Testis (tissue), 2 donors: ENCODE data around the gene TULP4.

Experiments
- POLR2A ChIP-seq: fragments of 450-650 bp; IDR thresholded peaks from one replicate; pipeline ENCODE4 v1.6.1; 2017; ENCODE audit warnings: antibody characterized with exemption, mild to moderate bottlenecking, moderate library complexity
- TF ChIP-seq, protein P1 (sequence below), 3 experiments: fragments of 450-650 bp in 2 of 3; fragments of 200-600 bp in 1 of 3; sonication (generic) in 1 of 3; IDR thresholded peaks; one replicate each; pipeline ENCODE4 v1.5.1; 2016 to 2019; ENCODE audit warnings: antibody characterized with exemption in 3 of 3, mild to moderate bottlenecking in 2 of 3, moderate library complexity in 1 of 3

DNA sequence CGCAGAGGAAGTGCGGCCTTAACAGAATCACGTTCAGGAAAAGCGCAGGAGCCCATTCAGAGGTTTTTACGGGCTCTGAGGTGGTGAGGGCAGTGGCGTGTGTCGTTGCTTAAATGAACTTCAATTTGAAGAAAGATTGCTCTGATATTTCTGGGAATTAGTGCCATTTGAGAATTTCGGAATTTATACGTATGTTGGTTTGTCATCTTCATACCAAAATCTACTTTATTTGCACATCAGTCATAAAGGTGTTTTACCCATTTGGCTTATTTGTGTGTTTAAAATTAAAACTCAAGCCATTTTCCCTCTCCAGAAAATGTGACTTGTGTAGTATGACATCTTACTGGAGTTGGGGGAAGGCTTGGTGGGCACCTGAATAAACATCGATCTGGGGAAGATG lies 48.1 kb upstream of the TULP4 start:
- TF ChIP-seq, protein P1, sequence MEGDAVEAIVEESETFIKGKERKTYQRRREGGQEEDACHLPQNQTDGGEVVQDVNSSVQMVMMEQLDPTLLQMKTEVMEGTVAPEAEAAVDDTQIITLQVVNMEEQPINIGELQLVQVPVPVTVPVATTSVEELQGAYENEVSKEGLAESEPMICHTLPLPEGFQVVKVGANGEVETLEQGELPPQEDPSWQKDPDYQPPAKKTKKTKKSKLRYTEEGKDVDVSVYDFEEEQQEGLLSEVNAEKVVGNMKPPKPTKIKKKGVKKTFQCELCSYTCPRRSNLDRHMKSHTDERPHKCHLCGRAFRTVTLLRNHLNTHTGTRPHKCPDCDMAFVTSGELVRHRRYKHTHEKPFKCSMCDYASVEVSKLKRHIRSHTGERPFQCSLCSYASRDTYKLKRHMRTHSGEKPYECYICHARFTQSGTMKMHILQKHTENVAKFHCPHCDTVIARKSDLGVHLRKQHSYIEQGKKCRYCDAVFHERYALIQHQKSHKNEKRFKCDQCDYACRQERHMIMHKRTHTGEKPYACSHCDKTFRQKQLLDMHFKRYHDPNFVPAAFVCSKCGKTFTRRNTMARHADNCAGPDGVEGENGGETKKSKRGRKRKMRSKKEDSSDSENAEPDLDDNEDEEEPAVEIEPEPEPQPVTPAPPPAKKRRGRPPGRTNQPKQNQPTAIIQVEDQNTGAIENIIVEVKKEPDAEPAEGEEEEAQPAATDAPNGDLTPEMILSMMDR (IDR thresholded peaks at IDR 0.05), result no peak
- TF ChIP-seq POLR2A, result no peak
